ENCODE results near the gene CDH16. TPM values are rescaled to one million over a fixed set of nuclear protein-coding genes. Genes with fewer than 3 reads are reported as not detected.

Gene CDH16
- total and polyA plus RNA-seq, 3 donors from 2014 or later: 0.31 to 2.7 (median 0.39) TPM

DNA sequence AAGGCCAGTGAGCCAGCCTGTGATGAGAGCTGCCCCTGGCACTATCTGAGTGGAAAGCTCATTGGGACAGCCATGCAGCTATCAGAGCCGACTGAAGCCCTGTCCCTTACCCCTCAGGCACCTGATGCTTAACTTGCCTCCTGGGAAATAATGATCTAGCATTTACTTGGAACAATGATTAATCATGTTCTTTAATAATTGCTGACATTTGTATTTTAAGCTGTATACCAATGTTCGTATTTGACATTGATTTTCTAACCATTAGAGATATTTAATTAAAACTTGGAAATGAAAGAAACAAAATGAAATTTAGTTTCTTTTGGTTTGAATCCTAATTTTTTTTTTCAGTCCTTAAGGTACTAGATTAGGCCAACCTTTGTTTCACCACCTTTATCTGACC, 27.9 kb downstream of the CDH16 start:
- Histone ChIP-seq H3K4me1 (no peaks in the 10 kb centered on the region), H3K9me3 (no peaks in the 10 kb centered on the region), H3K36me3 (ENCODE audit: low read depth, missing control alignments) (no peaks in the 10 kb centered on the region), H3K27ac (no peak overlapping the region), H3K27me3 (no peaks in the 10 kb centered on the region), H3K4me3 (no peak overlapping the region)
- no peak for DNase-seq
- WGBS, 2 donors: 75 to 78% methylated on average over 2 of the region's 2 CpGs
- TF ChIP-seq POLR2A (IDR thresholded peaks at IDR 0.05): no peak
- TF ChIP-seq, protein P1, sequence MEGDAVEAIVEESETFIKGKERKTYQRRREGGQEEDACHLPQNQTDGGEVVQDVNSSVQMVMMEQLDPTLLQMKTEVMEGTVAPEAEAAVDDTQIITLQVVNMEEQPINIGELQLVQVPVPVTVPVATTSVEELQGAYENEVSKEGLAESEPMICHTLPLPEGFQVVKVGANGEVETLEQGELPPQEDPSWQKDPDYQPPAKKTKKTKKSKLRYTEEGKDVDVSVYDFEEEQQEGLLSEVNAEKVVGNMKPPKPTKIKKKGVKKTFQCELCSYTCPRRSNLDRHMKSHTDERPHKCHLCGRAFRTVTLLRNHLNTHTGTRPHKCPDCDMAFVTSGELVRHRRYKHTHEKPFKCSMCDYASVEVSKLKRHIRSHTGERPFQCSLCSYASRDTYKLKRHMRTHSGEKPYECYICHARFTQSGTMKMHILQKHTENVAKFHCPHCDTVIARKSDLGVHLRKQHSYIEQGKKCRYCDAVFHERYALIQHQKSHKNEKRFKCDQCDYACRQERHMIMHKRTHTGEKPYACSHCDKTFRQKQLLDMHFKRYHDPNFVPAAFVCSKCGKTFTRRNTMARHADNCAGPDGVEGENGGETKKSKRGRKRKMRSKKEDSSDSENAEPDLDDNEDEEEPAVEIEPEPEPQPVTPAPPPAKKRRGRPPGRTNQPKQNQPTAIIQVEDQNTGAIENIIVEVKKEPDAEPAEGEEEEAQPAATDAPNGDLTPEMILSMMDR (IDR thresholded peaks at IDR 0.05): no peak
- intact Hi-C loops (cut with DNase I; ENCODE audit: low total_unique reads): no loop called here

DNA sequence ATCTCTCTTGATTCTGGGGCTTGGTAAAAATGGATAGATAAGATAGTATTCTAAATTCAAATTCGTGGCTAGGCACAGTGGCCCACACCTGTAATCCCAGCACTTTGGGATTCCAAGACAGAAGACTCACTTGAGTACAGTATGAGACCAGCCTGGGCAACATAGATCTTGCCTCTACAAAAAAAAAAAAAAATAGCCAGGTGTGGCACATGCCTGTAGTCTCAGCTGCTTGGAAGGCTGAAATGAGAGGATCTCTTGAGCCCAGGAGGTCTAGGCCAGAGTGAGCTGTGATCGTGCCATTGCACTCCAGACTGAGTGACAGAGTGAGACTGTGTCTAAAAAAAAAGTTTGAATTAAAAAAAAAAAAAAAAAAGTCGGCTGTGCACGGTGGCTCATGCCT, 29.1 kb downstream of the CDH16 start:
- no peaks in the 10 kb centered on the region for H3K36me3 ChIP-seq (ENCODE audit: low read depth, missing control alignments)
- no peak for DNase-seq
- no peak overlapping the region for H3K4me3 ChIP-seq
- H3K9me3 ChIP-seq: no peaks in the 10 kb centered on the region
- no peaks in the 10 kb centered on the region for H3K27me3 ChIP-seq
- H3K27ac ChIP-seq: no peak overlapping the region
- intact Hi-C loops (cut with DNase I; ENCODE audit: low total_unique reads): no loop called here
- 77 to 82% methylated on average over 4 of the region's 4 CpGs for WGBS, 2 donors
- H3K4me1 ChIP-seq: no peaks in the 10 kb centered on the region
- TF ChIP-seq, protein P1 (IDR thresholded peaks at IDR 0.05): no peak
- no peak for TF ChIP-seq POLR2A (IDR thresholded peaks at IDR 0.05)

DNA sequence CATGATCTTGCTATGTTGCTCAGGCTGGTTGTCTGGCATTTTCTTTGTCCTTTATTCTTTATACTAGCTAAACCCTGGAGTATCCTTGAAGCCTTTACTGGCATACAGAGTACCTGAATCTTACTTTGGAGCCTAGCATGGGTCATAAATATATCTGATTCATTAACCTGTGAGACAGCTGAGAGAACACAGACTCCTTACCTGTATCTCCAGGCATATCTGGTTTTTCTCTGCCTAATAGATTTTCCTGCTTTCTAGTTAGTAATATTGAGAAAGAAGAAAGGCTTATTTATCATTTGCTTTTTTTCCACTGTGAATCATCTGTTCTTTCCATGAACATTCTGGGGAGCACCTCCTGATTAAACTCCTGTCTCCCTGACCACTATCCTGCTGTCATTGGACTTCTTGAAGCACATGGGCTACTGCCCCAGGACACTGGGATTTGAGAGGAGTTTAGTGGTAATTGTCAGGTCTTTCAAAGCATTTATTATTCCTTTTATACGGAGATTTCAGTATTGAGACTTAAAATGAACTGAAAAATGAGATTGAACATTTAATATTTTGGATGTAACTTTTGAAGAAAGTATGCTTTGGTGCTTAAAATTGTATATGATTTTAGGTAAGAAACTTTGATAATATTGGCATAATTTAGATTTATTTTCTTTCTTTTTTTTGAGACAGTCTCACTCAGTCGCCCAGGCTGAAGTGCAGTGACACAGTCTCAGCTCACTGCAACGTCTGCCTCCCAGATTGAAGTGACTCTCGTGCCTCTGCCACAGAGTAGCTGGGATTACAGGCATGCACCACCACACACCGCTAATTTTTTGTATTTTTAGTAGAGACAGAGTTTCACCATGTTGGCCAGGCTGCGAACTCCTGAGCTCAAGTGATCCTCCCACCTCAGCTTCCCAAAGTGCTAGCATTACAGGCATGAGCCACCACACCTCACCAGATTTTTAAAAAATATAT, 29.8 kb downstream of the CDH16 start:
- Histone ChIP-seq H3K4me1 (no peaks in the 10 kb centered on the region), H3K27me3 (no peaks in the 10 kb centered on the region), H3K36me3 (ENCODE audit: low read depth, missing control alignments) (no peaks in the 10 kb centered on the region), H3K27ac (no peak overlapping the region), H3K9me3 (no peaks in the 10 kb centered on the region), H3K4me3 (no peak overlapping the region)
- no peak for TF ChIP-seq POLR2A (IDR thresholded peaks at IDR 0.05)
- TF ChIP-seq, protein P1 (IDR thresholded peaks at IDR 0.05): no peak
- 89 to 94% methylated on average over 6 of the region's 6 CpGs for WGBS, 2 donors
- intact Hi-C loops (cut with DNase I; ENCODE audit: low total_unique reads): no loop called here
- no peak for DNase-seq

DNA sequence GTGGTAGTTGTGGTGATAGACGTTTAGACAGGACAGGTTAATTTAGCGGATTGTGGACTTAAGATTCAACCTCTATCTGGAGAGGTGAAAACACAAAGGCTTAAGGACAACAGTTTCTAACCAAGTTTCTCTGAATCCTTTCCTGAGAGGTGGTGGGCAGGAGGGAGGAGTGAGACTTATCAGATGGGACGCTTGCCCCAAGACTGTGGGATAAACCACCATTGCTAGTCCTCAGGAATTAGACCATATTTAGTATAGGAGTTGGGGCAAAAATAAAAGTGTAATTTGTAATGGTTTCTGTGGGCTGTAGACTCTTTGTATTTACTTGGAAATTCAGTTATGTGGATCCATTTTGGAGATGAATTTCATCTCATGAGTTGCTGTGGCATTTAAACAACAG, 31.8 kb downstream of the CDH16 start:
- no peak for DNase-seq
- Histone ChIP-seq H3K4me1 (no peaks in the 10 kb centered on the region), H3K4me3 (no peak overlapping the region), H3K27me3 (no peaks in the 10 kb centered on the region), H3K36me3 (ENCODE audit: low read depth, missing control alignments) (no peaks in the 10 kb centered on the region), H3K9me3 (no peaks in the 10 kb centered on the region), H3K27ac (no peak overlapping the region)
- intact Hi-C loops (cut with DNase I; ENCODE audit: low total_unique reads): no loop called here
- no peak for TF ChIP-seq POLR2A (IDR thresholded peaks at IDR 0.05)
- TF ChIP-seq, protein P1 (IDR thresholded peaks at IDR 0.05): no peak
- WGBS, 2 donors: 83 to 84% methylated on average over 3 of the region's 3 CpGs

Data from testis (tissue), 3 donors.